Measurements from ENCODE around the gene MCF2L2. TPM values are rescaled to one million over a fixed set of nuclear protein-coding genes. Genes with fewer than 3 reads are reported as not detected.

The MCF2L2 gene
- total and polyA plus RNA-seq, 2 of the 13 experiments (the other 11 are each of a cell fraction or from before 2014, with no cell fraction given) = not detected

DNA sequence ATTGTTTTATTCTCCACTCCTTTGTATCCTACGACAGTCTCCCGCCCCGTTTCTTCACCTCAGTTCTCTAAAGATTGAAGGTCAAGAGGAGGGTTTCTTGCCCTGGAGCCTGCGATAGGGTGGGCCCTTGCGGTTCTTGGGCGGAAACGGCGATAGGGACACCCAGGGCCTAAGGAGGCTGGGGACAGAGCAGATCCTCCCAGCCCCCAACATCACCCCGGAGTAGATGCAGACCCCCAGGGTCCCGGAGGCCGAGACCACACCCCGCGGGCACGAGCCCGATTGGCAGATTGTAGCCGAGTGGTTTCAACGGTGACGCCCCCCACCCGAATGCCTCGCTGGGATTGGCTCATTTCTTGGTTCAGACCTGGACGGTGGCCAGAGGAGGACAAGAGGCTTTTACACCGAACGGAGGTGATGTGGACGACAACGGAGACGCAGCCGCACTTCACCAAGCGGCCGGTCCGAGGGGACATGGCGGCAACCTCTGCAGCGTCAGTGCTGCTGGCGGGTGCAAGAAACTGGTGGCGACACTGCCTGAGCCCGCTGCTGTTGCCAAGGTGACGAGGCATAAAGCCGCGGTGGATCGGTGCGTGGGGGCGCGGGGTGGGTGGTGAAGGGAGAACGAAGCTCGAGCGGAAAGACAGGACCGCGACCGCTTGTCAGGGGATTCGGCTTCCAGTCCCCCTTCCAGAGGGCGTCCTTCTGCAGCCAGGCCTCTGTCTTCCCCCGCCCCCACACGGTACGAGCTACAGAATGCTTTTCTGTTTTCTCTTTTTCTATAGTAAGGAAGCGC, 19.0 kb upstream of the MCF2L2 start (continued):
- TF ChIP-seq, protein P1, sequence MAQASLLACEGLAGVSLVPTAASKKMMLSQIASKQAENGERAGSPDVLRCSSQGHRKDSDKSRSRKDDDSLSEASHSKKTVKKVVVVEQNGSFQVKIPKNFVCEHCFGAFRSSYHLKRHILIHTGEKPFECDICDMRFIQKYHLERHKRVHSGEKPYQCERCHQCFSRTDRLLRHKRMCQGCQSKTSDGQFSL (CRISPR knock-in tag; IDR thresholded peaks at IDR 0.05) = no peak
- TF ChIP-seq DR1 (CRISPR knock-in tag; IDR thresholded peaks at IDR 0.05) (peak; percentile 84), ZNF709 (CRISPR knock-in tag; IDR thresholded peaks at IDR 0.05) (peak; percentile 35; the same call in 1 of the 2 replicates), NR2C2 (CRISPR knock-in tag; IDR thresholded peaks at IDR 0.05; ENCODE audit: borderline replicate concordance) (peak; percentile 78), FOXJ3 (CRISPR knock-in tag; IDR thresholded peaks at IDR 0.05; ENCODE audit: borderline replicate concordance) (peak; percentile 58; the same call in 1 of the 2 replicates), ZFP36 (IDR thresholded peaks at IDR 0.05; ENCODE audit: borderline replicate concordance, low read depth, low read length, partially characterized antibody) (no peak), MAFG (CRISPR knock-in tag; IDR thresholded peaks at IDR 0.05) (no peak), DMAP1 (CRISPR knock-in tag; IDR thresholded peaks at IDR 0.05) (peak; percentile 78; the same call in 1 of the 2 replicates), SOX5 (CRISPR knock-in tag; IDR thresholded peaks at IDR 0.05; ENCODE audit: borderline replicate concordance) (peak; percentile 53; the same call in 1 of the 2 replicates), ZNF720 (CRISPR knock-in tag; IDR thresholded peaks at IDR 0.05) (no peak), KAT2B (IDR thresholded peaks at IDR 0.05; ENCODE audit: borderline replicate concordance, low read depth, low read length) (no peak), E2F5 (CRISPR knock-in tag; conservative IDR thresholded peaks at IDR 0.05) (peak; percentile 76; the same call in 1 of the 2 replicates), RNF219 (CRISPR knock-in tag; IDR thresholded peaks at IDR 0.05) (no peak), ZMYM3 (CRISPR knock-in tag; IDR thresholded peaks at IDR 0.05) (peak; percentile 43; the same call in 1 of the 2 replicates), ZNF780A (CRISPR knock-in tag; IDR thresholded peaks at IDR 0.05) (no peak; the same call in 1 of the 2 replicates), ZNF441 (CRISPR knock-in tag; IDR thresholded peaks at IDR 0.05; ENCODE audit: borderline replicate concordance) (peak; percentile 40; the same call in 1 of the 2 replicates)
- TF ChIP-seq, protein P2, sequence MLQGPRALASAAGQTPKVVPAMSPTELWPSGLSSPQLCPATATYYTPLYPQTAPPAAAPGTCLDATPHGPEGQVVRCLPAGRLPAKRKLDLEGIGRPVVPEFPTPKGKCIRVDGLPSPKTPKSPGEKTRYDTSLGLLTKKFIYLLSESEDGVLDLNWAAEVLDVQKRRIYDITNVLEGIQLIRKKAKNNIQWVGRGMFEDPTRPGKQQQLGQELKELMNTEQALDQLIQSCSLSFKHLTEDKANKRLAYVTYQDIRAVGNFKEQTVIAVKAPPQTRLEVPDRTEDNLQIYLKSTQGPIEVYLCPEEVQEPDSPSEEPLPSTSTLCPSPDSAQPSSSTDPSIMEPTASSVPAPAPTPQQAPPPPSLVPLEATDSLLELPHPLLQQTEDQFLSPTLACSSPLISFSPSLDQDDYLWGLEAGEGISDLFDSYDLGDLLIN (CRISPR knock-in tag; IDR thresholded peaks at IDR 0.05; ENCODE audit: borderline replicate concordance) = no peak
- TF ChIP-seq, protein P3, sequence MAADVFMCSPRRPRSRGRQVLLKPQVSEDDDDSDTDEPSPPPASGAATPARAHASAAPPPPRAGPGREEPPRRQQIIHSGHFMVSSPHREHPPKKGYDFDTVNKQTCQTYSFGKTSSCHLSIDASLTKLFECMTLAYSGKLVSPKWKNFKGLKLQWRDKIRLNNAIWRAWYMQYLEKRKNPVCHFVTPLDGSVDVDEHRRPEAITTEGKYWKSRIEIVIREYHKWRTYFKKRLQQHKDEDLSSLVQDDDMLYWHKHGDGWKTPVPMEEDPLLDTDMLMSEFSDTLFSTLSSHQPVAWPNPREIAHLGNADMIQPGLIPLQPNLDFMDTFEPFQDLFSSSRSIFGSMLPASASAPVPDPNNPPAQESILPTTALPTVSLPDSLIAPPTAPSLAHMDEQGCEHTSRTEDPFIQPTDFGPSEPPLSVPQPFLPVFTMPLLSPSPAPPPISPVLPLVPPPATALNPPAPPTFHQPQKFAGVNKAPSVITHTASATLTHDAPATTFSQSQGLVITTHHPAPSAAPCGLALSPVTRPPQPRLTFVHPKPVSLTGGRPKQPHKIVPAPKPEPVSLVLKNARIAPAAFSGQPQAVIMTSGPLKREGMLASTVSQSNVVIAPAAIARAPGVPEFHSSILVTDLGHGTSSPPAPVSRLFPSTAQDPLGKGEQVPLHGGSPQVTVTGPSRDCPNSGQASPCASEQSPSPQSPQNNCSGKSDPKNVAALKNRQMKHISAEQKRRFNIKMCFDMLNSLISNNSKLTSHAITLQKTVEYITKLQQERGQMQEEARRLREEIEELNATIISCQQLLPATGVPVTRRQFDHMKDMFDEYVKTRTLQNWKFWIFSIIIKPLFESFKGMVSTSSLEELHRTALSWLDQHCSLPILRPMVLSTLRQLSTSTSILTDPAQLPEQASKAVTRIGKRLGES (CRISPR knock-in tag; IDR thresholded peaks at IDR 0.05; ENCODE audit: borderline replicate concordance) = no peak
- TF ChIP-seq, protein P4, sequence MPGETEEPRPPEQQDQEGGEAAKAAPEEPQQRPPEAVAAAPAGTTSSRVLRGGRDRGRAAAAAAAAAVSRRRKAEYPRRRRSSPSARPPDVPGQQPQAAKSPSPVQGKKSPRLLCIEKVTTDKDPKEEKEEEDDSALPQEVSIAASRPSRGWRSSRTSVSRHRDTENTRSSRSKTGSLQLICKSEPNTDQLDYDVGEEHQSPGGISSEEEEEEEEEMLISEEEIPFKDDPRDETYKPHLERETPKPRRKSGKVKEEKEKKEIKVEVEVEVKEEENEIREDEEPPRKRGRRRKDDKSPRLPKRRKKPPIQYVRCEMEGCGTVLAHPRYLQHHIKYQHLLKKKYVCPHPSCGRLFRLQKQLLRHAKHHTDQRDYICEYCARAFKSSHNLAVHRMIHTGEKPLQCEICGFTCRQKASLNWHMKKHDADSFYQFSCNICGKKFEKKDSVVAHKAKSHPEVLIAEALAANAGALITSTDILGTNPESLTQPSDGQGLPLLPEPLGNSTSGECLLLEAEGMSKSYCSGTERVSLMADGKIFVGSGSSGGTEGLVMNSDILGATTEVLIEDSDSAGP (CRISPR knock-in tag; IDR thresholded peaks at IDR 0.05; ENCODE audit: borderline replicate concordance) = peak; percentile 90; the same call in 1 of the 2 replicates

Data from HepG2 (cell line).